ENCODE measurements around the gene ERBB2. TPM values are rescaled to one million over a fixed set of nuclear protein-coding genes. Genes with fewer than 3 reads are reported as not detected.

The ERBB2 gene
- total and polyA plus RNA-seq, 9 of the 15 experiments (the other 6 are each of a cell fraction or from before 2014, with no cell fraction given): 0.74 to 5.6 (median 3.3) TPM

DNA sequence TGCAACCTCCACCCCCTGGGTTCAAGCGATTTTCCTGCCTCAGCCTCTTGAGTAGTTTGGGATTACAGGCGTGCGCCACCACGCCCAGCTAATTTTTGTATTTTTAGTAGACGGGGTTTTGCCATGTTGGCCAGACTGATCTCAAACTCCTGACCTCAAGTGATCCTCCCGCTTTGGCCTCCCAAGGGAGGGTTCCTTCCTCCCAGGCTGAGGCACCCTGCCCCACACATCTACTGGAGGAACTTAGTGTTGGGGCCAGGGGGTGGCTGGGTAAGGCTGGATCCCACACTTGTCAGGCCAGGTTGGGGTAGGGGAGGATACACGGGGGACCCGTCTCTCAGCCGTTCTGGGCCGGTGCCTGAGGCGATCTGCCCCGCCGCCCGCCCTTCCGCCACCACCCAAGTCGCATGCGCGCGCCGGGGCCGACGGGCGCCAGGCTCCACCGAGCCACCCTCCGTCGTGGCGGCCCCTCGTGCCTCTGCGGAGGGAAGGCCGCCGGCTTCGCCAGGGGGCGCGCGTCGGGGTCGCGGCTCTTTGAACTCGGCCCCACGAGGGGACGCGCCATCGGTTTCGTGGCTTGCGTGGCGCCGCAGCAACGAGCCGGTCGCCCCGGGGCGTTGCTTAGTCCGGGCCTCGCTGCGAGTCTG lies 53.8 kb downstream of the ERBB2 start (continued):
- TF ChIP-seq ATF3 (IDR thresholded peaks at IDR 0.05): no peak
- TF ChIP-seq ATF3 (CRISPR knock-in tag; conservative IDR thresholded peaks at IDR 0.05): 0 out of 2 replicates have a peak, but pooled peaks have one; percentile 9
- no peak for TF ChIP-seq ZNF431 (CRISPR knock-in tag; IDR thresholded peaks at IDR 0.05)
- TF ChIP-seq, protein P1, sequence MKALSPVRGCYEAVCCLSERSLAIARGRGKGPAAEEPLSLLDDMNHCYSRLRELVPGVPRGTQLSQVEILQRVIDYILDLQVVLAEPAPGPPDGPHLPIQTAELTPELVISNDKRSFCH (CRISPR knock-in tag; IDR thresholded peaks at IDR 0.05): no peak
- TF ChIP-seq, protein P1 (tag; IDR thresholded peaks at IDR 0.05): peak; percentile 73; the same call in 1 of the 2 replicates
- no peak for TF ChIP-seq GATAD2A (IDR thresholded peaks at IDR 0.05)
- peak; percentile 61 to 78 for TF ChIP-seq NRF1 (conservative IDR thresholded peaks at IDR 0.05 in 1 of 2, IDR thresholded peaks at IDR 0.05 in 1 of 2)
- TF ChIP-seq ZNF232 (CRISPR knock-in tag; IDR thresholded peaks at IDR 0.05): no peak
- no peak for TF ChIP-seq HMG20B (CRISPR knock-in tag; IDR thresholded peaks at IDR 0.05)
- TF ChIP-seq SMARCA4 (IDR thresholded peaks at IDR 0.05): no peak
- no peak for TF ChIP-seq CHD1 (IDR thresholded peaks at IDR 0.05; ENCODE audit: low read length)
- no peak for TF ChIP-seq HDGF (IDR thresholded peaks at IDR 0.05)
- no peak for TF ChIP-seq FOXK1 (CRISPR knock-in tag; IDR thresholded peaks at IDR 0.05; ENCODE audit: borderline replicate concordance)
